Natural killer cell treated with Interleukin-12 subunit alpha and Interleukin-12 subunit beta and Interleukin-15 and Interleukin-18, amount 100 ng/mL, for 72 hours (primary cell): ENCODE measurements around the gene MAG. TPM values are rescaled to one million over a fixed set of nuclear protein-coding genes. Genes with fewer than 3 reads are reported as not detected.

Experiments used
- ATAC-seq, 2 donors: fragments of 150-1000 bp; cut with Tn5 transposase in 1 of 2; sonication (Bioruptor Pico), chemical (Tn5 transposase) in 1 of 2; 2 replicates each; pipeline ENCODE4 v1.10.0; 2021
- DNase-seq: peaks from one replicate; pipeline ENCODE4 v3.0.0; 2022; ENCODE audit warnings: low spot score
- H3K27ac Mint-ChIP-seq, 2 donors: 1 replicate in 1 of 2; 2 replicates in 1 of 2; pipeline ENCODE4 v1.8.0; 2022; ENCODE audit warnings: mixed read lengths in 2 of 2, mild to moderate bottlenecking in 1 of 2, moderate library complexity in 1 of 2
- H3K27me3 Mint-ChIP-seq, 2 donors: 1 replicate in 1 of 2; 2 replicates in 1 of 2; pipeline ENCODE4 v1.8.0; 2022; ENCODE audit warnings: mixed read lengths in 2 of 2
- H3K36me3 Mint-ChIP-seq: one replicate; pipeline ENCODE4 v1.8.0; 2022; ENCODE audit warnings: mixed read lengths
- H3K4me1 Mint-ChIP-seq, 2 donors: 1 replicate in 1 of 2; 2 replicates in 1 of 2; pipeline ENCODE4 v1.8.0; 2022; ENCODE audit warnings: low read depth in 2 of 2, mixed read lengths in 2 of 2, mild to moderate bottlenecking in 1 of 2
- H3K4me3 Mint-ChIP-seq: one replicate; pipeline ENCODE4 v1.8.0; 2022; ENCODE audit warnings: mixed read lengths
- H3K9me3 Mint-ChIP-seq: 2 replicates; pipeline ENCODE4 v1.8.0; 2022; ENCODE audit warnings: mixed read lengths
- total RNA-seq, 2 donors: library from RNA; stranded (reverse); gene quantifications; one replicate each; pipeline ENCODE4 v1.2.3, GENCODE V29; 2022

Gene MAG, protein sequence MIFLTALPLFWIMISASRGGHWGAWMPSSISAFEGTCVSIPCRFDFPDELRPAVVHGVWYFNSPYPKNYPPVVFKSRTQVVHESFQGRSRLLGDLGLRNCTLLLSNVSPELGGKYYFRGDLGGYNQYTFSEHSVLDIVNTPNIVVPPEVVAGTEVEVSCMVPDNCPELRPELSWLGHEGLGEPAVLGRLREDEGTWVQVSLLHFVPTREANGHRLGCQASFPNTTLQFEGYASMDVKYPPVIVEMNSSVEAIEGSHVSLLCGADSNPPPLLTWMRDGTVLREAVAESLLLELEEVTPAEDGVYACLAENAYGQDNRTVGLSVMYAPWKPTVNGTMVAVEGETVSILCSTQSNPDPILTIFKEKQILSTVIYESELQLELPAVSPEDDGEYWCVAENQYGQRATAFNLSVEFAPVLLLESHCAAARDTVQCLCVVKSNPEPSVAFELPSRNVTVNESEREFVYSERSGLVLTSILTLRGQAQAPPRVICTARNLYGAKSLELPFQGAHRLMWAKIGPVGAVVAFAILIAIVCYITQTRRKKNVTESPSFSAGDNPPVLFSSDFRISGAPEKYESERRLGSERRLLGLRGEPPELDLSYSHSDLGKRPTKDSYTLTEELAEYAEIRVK
- under 1 TPM in 1 of 2 donors, not detected in 1; 0.38 TPM for total RNA-seq

DNA sequence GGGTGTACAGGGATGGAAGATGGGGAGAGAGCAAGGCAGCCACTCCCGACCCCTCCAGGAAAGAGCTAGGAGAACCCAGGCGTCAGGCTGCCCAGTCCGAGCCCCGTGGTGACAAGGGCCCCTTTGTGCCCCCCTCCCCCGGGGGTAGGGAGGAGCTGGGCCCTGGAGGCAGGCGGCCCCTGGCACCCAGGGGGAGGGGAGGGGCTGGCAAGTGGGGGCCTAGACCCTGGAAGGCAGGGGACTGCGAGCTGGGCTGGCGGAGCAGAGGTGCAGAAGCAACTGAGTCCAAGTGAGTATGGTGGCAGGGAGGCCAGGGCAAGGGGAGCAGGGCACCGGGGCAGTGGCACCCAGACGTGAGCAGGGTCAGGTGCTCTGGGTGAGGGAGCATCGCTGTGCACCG is at the start of gene MAG:
MAG (plus strand) TSS at position 246 of the 400 bp plus-strand sequence. CDS start 3,248 bp downstream, outside the sequence.
- no peak for ATAC-seq
- Mint-ChIP-seq H3K4me1 (no peaks in the 10 kb centered on the region), H3K9me3 (no peaks in the 10 kb centered on the region), H3K27me3 (no peaks in the 10 kb centered on the region), H3K4me3 (no peak within 1 kb of the TSS), H3K36me3 (no peaks in the 10 kb centered on the region), H3K27ac (no peak within 1 kb of the TSS)
- DNase-seq: no peak

DNA sequence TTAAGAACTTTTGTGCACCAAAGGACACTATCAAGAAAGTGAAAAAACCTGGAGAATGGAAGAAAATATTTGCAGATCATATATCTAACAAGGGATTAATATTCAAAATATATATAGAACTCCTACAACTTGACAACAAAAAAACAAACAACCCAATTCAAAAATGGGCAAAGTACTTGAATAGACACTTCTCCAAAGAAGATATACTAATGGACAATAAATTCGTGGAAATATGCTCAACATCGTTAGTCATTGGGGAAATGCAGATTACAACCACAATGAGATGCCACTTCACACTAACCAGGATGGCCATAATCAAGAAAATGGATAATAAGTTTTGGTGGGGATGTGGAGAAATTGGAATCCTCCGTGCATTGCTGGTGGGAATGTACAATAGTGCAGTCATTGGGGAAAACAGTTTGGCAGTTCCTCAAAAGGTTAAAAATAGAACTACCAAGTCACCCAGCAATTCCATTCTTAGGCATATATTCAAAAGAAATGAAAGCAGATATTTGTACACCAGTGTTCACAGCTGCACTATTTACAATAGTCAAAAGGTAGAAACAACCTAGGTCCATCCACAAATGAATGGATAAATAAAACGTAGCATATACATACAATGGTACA is 45.4 kb upstream of the MAG start:
- Mint-ChIP-seq H3K4me3 (no peak overlapping the region), H3K27me3 (peaks cover 39 to 51% of the 10 kb centered on the region in 2 donors), H3K9me3 (no peaks in the 10 kb centered on the region), H3K36me3 (peaks cover 21% of the 10 kb centered on the region), H3K27ac (no peak overlapping the region), H3K4me1 (peaks cover 15 to 17% of the 10 kb centered on the region in 2 donors)
- no peak for DNase-seq
- no peak for ATAC-seq

DNA sequence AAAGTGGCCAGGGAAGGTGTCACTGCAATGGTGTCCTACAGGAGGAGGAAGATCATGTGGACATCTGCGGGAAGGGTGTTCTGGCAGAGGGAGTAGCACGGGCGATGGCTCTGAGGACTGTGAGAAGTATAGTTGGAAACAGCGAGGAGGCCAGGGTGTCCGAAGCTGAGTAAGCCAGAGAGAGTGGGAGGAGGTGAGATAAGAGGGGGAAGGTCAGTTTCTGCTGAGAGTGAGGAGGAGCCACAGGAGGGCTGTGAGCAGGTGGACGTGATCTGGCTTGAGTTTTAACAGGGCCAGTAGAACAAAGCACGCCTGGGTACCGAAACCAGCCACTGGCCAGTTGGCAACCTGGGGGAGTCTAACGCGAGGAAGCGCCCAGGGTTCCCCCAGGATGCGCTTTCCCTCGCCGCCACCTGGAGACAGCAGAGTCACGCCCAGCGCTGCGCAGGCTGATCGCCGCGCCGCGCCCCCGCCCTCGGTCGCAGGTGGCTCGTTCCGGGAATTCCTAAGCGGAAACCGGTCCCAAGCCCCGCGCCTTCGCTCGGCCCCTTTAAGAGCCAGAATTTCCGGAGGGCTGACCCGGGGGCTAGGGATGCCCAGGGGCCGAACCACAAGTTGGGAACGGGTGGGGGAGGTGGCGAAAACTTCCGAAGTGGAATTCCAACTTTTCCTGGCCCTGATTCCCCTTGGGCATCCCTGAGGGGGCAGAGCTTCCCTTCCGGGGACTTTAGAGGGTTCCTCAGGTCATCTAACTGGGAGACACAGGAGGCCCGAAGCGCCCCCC is 44.2 kb upstream of the MAG start:
- no peak for DNase-seq
- Mint-ChIP-seq H3K36me3 (peaks cover 16% of the 10 kb centered on the region), H3K4me1 (peaks cover 15 to 17% of the 10 kb centered on the region in 2 donors), H3K27ac (peak overlapping the region in 1 of 2 donors; percentile 44), H3K9me3 (no peaks in the 10 kb centered on the region), H3K4me3 (peak overlapping the region; percentile 73), H3K27me3 (peaks cover 39 to 51% of the 10 kb centered on the region in 2 donors)
- peak; percentile 52 to 75 for ATAC-seq

GRCh38 chr19:35248310-35249145 is 43.4 kb upstream of the MAG start, which contains the start of gene LSR:
Gene LSR, plus strand, starts transcription at chr19:35249002. Its CDS starts 21 bp downstream, at chr19:35249023.
- Mint-ChIP-seq H3K27ac (peak within 1 kb of the TSS in 1 of 2 donors; percentile 53), H3K27me3 (peaks cover 38 to 48% of the 10 kb centered on the region in 2 donors), H3K4me3 (peak within 1 kb of the TSS; percentile 73)

DNA sequence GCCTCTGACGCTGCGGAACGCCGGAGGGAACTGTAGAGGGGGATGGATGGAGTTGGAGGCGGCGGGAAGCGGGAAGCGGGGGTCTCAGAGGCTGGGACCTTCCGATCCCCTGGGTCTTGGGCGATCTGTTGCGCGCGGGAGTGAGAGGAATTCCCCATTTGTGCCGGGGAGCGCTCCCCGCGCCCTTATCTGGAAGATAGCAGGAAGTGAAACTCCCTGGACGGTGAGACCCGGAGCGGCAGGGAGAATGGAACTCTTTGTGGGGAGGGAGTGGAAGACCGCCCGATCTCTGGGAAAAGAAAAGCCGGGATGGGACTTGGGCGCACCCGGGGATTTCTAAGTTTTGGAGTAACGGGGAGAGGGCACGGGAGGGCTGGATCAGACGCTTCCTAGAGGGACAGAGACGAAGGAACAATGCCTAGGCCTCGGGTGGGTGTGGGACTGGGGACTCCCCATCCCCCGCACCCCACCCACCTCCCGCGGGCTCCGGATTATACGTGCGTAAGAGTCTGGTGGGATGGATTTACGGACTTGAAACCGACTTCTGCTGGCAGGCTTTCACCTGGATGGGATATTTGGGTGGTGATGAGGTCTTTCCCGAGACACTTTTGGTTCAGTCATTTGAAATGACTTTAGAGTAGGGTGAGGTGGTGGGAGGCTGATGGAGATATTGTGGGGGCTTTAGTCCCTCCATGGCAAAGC is 42.7 kb upstream of the MAG start:
- H3K4me3 Mint-ChIP-seq: peak overlapping the region; percentile 57
- peaks cover 15 to 17% of the 10 kb centered on the region in 2 donors for H3K4me1 Mint-ChIP-seq
- H3K36me3 Mint-ChIP-seq: peaks cover 6% of the 10 kb centered on the region
- DNase-seq (no peak), ATAC-seq (no peak)
- peaks cover 34 to 41% of the 10 kb centered on the region in 2 donors for H3K27me3 Mint-ChIP-seq
- no peaks in the 10 kb centered on the region for H3K9me3 Mint-ChIP-seq
- peak overlapping the region in 1 of 2 donors; percentile 53 for H3K27ac Mint-ChIP-seq

More at GRCh38 chr19:35248310-35249145, 43.4 kb upstream of the MAG start, which contains the start of gene LSR:
- ATAC-seq (peak; percentile 64 to 68), DNase-seq (no peak)
- Mint-ChIP-seq H3K4me1 (peaks cover 15 to 17% of the 10 kb centered on the region in 2 donors), H3K9me3 (no peaks in the 10 kb centered on the region), H3K36me3 (peaks cover 12% of the 10 kb centered on the region)

- no peaks in the 10 kb centered on the region for H3K9me3 Mint-ChIP-seq
- no peak for DNase-seq
Observed at GRCh38 chr19:35249848-35250711, 41.9 kb upstream of the MAG start.

DNA sequence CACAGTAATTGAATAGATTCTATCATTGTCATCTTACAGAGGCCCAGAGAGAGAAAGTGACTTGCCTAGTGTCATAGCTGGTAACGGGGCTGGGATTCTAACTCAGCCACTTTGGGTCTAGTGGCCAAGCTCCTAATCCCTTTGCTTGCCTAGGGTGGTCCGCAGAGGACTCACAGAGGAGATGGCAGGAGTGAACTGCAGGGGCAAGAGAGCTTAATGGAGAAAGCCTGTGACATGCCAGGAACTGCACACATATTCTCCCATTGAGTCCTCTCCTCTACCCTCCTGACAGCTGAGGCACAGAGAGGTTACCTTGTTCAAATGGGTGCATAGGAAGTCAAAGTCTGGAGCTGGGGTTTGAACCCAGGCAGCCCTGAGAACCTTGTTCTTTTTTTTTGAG is 40.5 kb upstream of the MAG start:
- Mint-ChIP-seq H3K36me3 (no peaks in the 10 kb centered on the region), H3K27ac (no peak overlapping the region), H3K4me3 (no peak overlapping the region), H3K4me1 (peaks cover 15 to 17% of the 10 kb centered on the region in 2 donors), H3K27me3 (peaks cover 21 to 24% of the 10 kb centered on the region in 2 donors), H3K9me3 (no peaks in the 10 kb centered on the region)
- DNase-seq: no peak
- no peak for ATAC-seq

More at GRCh38 chr19:35249848-35250711, 41.9 kb upstream of the MAG start:
- H3K36me3 Mint-ChIP-seq: no peaks in the 10 kb centered on the region
- ATAC-seq: no peak
- peaks cover 15 to 17% of the 10 kb centered on the region in 2 donors for H3K4me1 Mint-ChIP-seq
- H3K4me3 Mint-ChIP-seq: peak overlapping the region; percentile 57
- H3K27ac Mint-ChIP-seq: no peak overlapping the region
- peaks cover 31 to 33% of the 10 kb centered on the region in 2 donors for H3K27me3 Mint-ChIP-seq

GRCh38 chr19:35253316-35254286 is 38.4 kb upstream of the MAG start:
- Mint-ChIP-seq H3K36me3 (no peaks in the 10 kb centered on the region), H3K27ac (no peak overlapping the region), H3K4me1 (peaks cover 6 to 10% of the 10 kb centered on the region in 2 donors), H3K27me3 (peaks cover 8 to 14% of the 10 kb centered on the region in 2 donors), H3K9me3 (no peaks in the 10 kb centered on the region), H3K4me3 (no peak overlapping the region)
- ATAC-seq (no peak), DNase-seq (no peak)

DNA sequence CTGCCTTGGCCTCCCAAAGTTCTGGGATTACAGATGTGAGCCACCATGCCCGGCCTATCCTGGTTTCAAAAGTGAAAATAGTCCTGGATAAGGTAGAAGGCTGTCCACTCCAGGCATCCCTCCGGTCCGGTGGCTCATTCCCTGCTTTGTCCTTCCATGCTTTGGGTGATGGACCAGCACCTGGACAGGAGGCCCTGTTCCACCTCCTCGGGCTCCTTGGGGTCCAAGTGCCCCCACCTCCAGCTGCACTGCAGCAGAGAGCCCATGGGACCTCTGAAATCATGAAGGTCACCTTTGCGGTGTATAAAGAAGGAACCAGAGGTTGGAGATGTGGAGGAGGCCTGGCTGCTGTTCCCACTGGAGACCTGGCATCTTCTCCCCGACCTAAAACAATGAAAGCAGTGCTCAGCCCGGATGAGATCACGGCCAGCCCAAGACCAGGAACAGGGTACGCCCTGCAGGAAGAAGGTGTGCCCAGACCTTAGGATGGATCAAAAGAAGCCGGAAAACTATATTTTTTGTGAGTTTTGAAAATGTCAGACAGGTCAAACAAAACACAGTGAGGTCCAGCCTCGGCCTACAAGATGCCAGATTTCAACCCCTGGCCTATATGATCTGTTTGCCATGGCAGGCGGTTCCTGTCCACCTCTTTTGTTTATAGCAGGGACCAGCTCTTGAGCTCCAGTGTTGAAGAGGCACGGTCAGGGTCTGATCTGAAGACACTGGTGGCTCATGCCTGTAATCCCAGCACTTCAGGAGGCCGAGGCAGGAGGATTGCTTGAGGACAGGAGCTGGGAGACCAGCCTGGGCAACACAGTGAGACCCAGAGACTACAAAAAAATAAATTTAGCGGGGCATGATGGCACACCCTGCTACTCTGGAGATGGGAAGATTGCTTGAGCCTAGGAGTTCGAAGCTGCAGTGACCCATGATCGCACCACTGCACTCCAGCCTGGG is 37.3 kb upstream of the MAG start:
- H3K27me3 Mint-ChIP-seq: peaks cover 3 to 9% of the 10 kb centered on the region in 2 donors
- peaks cover 0 to under 1% of the 10 kb centered on the region in 2 donors for H3K4me1 Mint-ChIP-seq
- H3K9me3 Mint-ChIP-seq: no peaks in the 10 kb centered on the region
- ATAC-seq (no peak), DNase-seq (no peak)
- no peaks in the 10 kb centered on the region for H3K36me3 Mint-ChIP-seq
- no peak overlapping the region for H3K4me3 Mint-ChIP-seq
- H3K27ac Mint-ChIP-seq: peak overlapping the region in 1 of 2 donors; percentile 29

DNA sequence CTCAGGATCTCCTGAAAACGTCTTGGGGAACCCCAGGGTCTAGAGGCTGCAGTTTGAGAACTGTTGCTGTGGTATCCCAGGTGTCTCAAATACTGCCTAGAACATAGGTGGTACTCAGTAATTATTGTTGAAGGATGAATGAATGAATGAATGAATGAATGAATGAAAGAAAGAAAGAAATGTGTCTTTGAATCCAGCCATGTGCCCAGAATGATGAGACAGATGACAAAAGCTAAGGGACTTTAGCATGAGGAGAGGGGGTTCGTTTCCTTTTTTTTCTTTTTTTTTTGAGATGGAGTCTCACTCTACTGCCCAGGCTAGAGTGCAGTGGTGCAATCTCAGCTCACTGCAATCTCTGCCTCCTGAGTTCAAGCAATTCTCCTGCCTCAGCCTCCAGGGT is 35.4 kb upstream of the MAG start:
- H3K4me1 Mint-ChIP-seq: peaks cover 0 to 5% of the 10 kb centered on the region in 2 donors
- H3K36me3 Mint-ChIP-seq: no peaks in the 10 kb centered on the region
- DNase-seq: no peak
- no peaks in the 10 kb centered on the region for H3K27me3 Mint-ChIP-seq
- no peak overlapping the region for H3K27ac Mint-ChIP-seq
- ATAC-seq: no peak
- H3K9me3 Mint-ChIP-seq: no peaks in the 10 kb centered on the region
- no peak overlapping the region for H3K4me3 Mint-ChIP-seq
